Measurements from ENCODE around the gene GJC1. TPM values are rescaled to one million over a fixed set of nuclear protein-coding genes. Genes with fewer than 3 reads are reported as not detected.
"Not testable (repeated sequence)": the region's sequence is repeated elsewhere in the genome, so short reads cannot be mapped to it uniquely, and the experiment has no call there.

The GJC1 gene
- total RNA-seq, 2 donors from 2014 or later = 0.95 to 18.6 TPM

DNA sequence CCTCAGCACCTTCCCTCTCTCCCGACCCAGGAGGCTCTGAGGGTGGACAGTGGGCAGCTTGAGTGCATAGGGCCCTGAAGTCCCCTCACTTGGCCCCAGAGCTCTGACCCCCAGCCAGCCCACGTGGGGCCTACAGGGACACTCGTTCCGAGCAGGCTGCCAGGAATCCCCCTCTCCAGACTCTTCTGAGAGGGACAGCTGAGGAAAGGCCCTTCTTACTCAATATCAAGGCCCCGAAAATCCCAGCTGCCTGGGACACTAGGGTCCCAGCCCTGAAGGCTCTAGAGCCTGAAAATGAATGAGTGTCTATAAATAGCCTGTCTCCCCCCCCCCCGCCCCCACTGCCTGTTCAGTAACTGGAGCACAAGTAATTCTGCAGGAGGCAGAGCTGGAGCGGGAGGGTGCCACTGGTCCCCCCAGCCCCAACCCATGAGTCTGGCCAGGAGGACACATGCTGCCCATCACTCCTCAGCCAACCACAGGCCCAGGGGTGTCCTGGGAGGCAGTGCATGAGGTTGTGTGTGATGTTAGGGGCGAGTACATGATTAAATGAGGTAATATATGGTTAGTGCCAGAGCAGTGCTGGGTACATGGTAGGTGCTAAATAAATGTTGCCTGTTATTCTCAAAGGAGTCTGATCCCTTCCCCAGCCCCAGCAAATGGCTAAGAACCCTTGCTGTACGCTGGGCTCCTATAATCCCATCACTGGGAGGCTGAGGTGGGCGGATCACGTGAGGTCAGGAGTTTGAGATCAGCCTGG, 59.7 kb downstream of the GJC1 start:
- DNase-seq = no peak
- intact Hi-C loops (cut with DNase I, micrococcal nuclease) = no loop called here
- ATAC-seq = no peak

DNA sequence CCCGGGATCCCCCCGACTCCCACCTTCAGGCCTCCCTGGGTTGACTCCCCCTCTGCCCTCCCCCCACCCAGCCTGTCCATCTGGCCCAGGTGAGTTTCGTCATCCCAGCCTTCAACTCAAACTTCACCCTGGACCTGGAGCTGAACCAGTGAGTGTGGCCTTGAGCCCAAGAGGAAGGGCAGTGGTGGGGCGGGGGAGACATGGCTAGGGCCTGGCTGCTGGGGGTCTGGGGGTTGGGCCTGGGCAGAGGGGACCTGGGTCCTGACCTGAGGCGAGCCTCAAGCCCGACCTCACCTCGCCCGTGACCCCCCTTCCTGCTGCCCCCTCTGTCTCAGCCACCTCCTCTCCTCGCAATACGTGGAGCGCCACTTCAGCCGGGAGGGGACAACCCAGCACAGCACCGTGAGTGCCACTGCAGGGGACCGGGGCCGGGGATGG, 60.4 kb downstream of the GJC1 start:
- intact Hi-C loops (cut with DNase I, micrococcal nuclease) = no loop called here
- DNase-seq (no peak), ATAC-seq (no peak)

- no peak for DNase-seq
- no peak for ATAC-seq
- intact Hi-C loops (cut with DNase I, micrococcal nuclease) = no loop called here
These were observed 60.9 kb downstream of the GJC1 start for GRCh38 chr17:44769230-44769629.

- ATAC-seq (no peak), DNase-seq (no peak)
- intact Hi-C loops (cut with DNase I, micrococcal nuclease) = no loop called here
These were observed 61.5 kb downstream of the GJC1 start for GRCh38 chr17:44768505-44769142.

DNA sequence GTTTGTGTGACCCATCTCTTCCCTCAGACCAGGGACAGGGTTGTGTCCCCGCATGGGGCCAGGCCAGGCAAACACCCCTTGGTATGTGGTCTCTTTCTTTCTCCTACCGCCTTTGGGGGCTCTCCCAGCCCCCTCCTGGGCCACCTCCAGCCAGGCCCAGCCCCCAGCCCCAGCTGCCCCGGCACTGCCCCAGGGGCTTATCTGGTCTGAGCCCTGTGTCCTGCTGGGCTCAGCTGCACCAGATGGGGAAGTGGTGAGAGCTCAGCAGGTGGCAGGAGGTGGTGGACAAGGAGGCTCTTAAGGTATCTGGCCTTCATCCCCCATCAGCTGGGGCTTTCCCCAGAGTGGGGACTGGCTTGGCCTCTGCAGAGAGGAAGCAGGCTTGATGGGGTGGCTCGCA, 62.6 kb downstream of the GJC1 start:
- intact Hi-C loops (cut with DNase I, micrococcal nuclease) = no loop called here
- DNase-seq = no peak
- no peak for ATAC-seq

GRCh38 chr17:44766409-44767038, 63.6 kb downstream of the GJC1 start:
- DNase-seq = no peak
- ATAC-seq = no peak
- intact Hi-C loops (cut with DNase I, micrococcal nuclease) = no loop called here

GRCh38 chr17:44765965-44766364, 64.1 kb downstream of the GJC1 start:
- ATAC-seq (no peak), DNase-seq (no peak)
- intact Hi-C loops (cut with DNase I, micrococcal nuclease) = no loop called here

- DNase-seq = no peak
- no peak for ATAC-seq
- intact Hi-C loops (cut with DNase I, micrococcal nuclease) = no loop called here
These were observed 66.9 kb downstream of the GJC1 start for GRCh38 chr17:44763170-44763569.

DNA sequence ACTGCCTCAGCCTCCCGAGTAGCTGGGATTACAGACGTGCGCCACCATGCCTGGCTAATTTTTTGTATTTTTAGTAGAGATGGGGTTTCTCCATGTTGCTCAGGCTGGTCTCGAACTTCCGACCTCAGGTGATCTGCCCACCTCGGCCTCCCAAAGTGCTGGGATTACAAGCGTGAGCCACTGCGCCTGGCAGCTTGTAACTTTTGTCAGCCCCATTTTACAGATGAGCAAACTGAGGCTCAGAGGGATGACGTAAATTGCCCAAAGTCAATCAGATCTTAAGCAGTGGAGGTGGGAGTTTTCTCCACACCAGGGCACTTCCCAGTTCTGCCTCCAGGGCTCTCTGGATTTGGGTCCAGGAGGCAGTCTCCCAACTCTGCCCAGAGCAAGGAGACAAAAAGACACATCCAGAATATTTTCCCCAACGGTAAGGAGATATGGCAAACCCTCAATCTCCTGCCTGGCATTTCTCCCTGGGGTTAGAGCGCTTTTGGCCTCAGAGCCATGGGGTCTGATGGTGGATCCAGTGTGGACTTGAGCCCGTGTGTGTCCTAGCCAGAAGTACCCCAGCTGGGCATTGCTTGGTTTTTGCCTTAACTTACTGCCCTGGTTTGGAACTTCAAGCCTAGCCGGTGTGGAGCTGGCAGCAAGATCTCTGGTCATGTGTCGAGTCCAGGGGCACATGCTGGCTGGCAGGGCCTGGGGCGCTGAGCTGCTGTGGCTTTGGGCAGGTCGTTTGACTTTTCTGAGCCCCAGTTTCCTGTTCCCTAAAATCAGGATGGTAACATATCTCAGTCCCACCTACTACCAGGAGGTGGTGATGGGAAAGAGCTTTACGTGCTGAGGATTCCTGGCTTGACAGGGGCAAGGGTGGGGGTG, 67.9 kb downstream of the GJC1 start:
- DNase-seq (no peak), ATAC-seq (no peak)
- intact Hi-C loops (cut with DNase I, micrococcal nuclease) = no loop called here

DNA sequence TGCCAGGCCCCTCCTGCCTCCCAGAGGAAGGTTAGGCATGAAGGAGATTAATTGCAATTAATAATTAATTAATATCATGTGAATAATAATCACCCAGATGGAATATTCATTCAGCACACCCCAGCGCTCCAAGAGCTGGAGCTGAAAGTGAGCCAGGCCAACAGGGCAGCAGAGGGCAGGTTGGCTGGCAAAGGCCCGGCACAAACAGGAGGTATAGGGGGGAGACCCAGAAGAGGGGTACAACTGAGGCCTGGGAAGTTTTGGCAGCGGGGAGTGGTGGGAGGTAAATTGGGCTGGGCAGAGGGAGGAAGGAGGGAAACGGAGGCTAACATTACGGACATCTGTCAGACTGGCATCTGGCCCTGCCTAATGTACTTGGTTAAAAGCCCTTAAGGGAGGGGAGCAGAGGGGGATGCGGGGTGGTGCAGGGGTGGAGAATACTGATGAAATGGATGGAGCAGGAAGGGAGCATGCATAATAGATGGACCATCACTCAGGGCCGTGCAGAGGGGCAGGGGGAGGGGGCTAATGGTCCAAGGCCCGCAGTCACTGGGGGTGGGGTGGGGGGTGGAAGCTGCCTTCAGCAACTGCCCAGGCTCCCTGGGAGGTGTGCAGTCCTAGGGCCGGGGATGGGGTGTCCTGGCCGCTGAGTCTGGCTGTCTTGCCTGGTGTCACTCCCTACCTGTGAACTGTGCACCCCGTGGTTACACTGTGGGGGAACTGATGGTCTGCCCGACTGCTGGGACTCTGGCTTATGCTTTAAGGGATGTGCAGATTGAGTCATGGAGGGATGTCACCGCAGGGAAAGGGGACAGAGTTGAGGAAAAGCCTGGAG, 69.4 kb downstream of the GJC1 start:
- ATAC-seq (no peak), DNase-seq (no peak)
- intact Hi-C loops (cut with DNase I, micrococcal nuclease) = no loop called here

GRCh38 chr17:44759916-44760243, 70.2 kb downstream of the GJC1 start:
- ATAC-seq = no peak
- intact Hi-C loops (cut with DNase I, micrococcal nuclease) = no loop called here

GRCh38 chr17:44759086-44759915, 70.8 kb downstream of the GJC1 start:
- DNase-seq (no peak), ATAC-seq (no peak)
- intact Hi-C loops (cut with DNase I, micrococcal nuclease) = no loop called here

More at GRCh38 chr17:44759916-44760243, 70.2 kb downstream of the GJC1 start:
- no peak for DNase-seq

DNA sequence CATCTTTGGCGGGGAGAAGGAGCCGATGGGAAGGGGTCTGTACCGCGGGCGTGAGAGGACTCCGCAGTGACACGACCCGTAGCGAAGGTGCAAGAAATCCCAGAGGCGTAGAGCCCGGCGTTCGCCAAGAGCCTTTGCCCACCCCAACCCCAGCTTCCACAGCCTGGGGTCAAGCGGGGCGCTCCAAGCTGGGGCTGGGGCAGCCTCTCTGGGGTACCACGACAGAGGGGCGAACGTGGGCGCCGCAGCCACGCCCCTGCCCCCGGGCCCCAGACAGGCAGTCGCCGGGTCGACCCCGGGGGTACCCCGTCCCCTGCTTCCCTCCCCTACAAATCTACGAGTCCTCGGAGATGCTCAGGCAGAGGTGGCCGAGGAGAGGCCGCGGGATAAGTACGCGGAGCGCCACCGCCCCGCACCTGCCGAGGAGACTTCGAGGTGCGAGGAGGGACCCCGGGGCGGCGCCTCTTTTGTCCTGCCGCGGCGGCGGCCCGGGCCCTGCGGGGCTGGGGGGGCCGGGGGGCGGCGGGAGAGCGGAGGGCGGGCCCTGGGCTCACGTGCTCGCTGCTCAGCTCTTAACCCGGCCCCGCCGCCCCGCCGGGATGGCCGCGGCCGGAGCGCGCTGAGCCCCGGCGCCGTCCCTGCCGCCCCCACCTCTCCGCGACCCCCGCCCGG, 71.5 kb downstream of the GJC1 start, which contains the start of gene ADAM11:
TSS of gene ADAM11 (plus strand) at position 575 of the 672 bp plus-strand sequence. CDS start 212 bp downstream, outside the sequence.
- ATAC-seq (no peak), DNase-seq (no peak)
- intact Hi-C loops (cut with DNase I, micrococcal nuclease) = no loop called here

DNA sequence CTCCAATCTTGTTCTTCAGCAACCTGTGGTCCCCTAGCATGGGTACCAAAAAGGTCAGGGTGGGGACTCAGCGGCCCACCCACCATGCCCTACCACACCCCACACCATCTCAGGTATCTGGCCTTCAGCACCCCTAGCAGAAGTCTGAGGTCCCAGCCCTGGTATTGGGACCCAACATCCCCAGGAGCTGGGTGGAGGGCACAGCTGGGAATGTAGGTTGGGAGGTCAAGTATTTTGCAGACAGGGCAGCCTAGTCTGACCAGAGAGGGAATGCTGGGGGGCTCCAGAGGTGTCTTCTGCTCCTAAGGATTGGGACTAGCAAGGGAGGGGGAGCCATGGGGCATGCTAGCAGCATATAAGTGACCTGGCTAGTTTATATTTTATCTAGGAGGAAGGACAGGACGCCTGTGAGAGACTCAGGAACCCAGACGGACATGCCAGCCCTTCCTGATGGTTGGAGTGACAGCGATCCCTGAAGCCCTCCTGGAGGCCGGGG, 72.1 kb downstream of the GJC1 start:
- DNase-seq = no peak
- intact Hi-C loops (cut with DNase I, micrococcal nuclease) = no loop called here
- ATAC-seq = no peak

- no peak for DNase-seq
- intact Hi-C loops (cut with DNase I, micrococcal nuclease) = no loop called here
- no peak for ATAC-seq
These were observed 72.8 kb downstream of the GJC1 start for GRCh38 chr17:44757045-44757917.

- DNase-seq; ATAC-seq; intact Hi-C loops (cut with DNase I, micrococcal nuclease): not testable (repeated sequence)
These were observed 74.9 kb downstream of the GJC1 start for GRCh38 chr17:44755180-44755579.

Data from left colon (tissue), 2 donors.